NCI-H146 treated with DMSO at 0.1 percent for 48 hours (cell line): ENCODE data around the gene TACC2.

Source experiments
- DNase-seq: peaks from one replicate; lab custom pipeline; 2025; ENCODE audit not compliant: unreplicated experiment; lab: John Stamatoyannopoulos, UW

The TACC2 gene

GRCh38 chr10:122264436-122264835 lies 275.5 kb downstream of the TACC2 start:
- no peak for DNase-seq

- no peak for DNase-seq
Measured at GRCh38 chr10:122264931-122265330, 276.0 kb downstream of the TACC2 start.

GRCh38 chr10:122265896-122266295 lies 276.9 kb downstream of the TACC2 start:
- no peak for DNase-seq

- DNase-seq: peak; percentile 29
Measured at GRCh38 chr10:122267849-122268737, 279.1 kb downstream of the TACC2 start.

- no peak for DNase-seq
Measured at GRCh38 chr10:122269059-122269687, 280.2 kb downstream of the TACC2 start.

- no peak for DNase-seq
Measured at GRCh38 chr10:122271076-122271475, 282.1 kb downstream of the TACC2 start, which contains the start of gene BTBD16. Gene BTBD16, plus strand, starts transcription at chr10:122271296. Its CDS starts 3,786 bp downstream, at chr10:122275082.

GRCh38 chr10:122273966-122274545 lies 285.1 kb downstream of the TACC2 start:
- peak; percentile 22 for DNase-seq

- DNase-seq: no peak
Measured at GRCh38 chr10:122276611-122277208, 287.7 kb downstream of the TACC2 start.

GRCh38 chr10:122277526-122278136 lies 288.7 kb downstream of the TACC2 start:
- no peak for DNase-seq

- DNase-seq: peak; percentile 17
Measured at GRCh38 chr10:122279725-122280141, 290.8 kb downstream of the TACC2 start.

- DNase-seq: no peak
Measured at GRCh38 chr10:122280156-122280555, 291.2 kb downstream of the TACC2 start.

GRCh38 chr10:122281018-122281626 lies 292.2 kb downstream of the TACC2 start:
- DNase-seq: no peak

GRCh38 chr10:122281751-122282150 lies 292.8 kb downstream of the TACC2 start:
- DNase-seq: no peak

GRCh38 chr10:122282253-122282671 lies 293.3 kb downstream of the TACC2 start:
- no peak for DNase-seq

- DNase-seq: no peak
Measured at GRCh38 chr10:122282909-122283308, 293.9 kb downstream of the TACC2 start.

GRCh38 chr10:122285506-122286444 lies 296.8 kb downstream of the TACC2 start:
- DNase-seq: no peak

GRCh38 chr10:122286867-122287266 lies 297.9 kb downstream of the TACC2 start:
- DNase-seq: peak; percentile 63

- no peak for DNase-seq
Measured at GRCh38 chr10:122287570-122287969, 298.6 kb downstream of the TACC2 start.

- DNase-seq: no peak
Measured at GRCh38 chr10:122288262-122288661, 299.3 kb downstream of the TACC2 start.
